Measurements from ENCODE around the gene LRRTM1.

Gene LRRTM1
- total RNA-seq: 0 to 2.1 (median 0) reads per million in 17 experiments

DNA sequence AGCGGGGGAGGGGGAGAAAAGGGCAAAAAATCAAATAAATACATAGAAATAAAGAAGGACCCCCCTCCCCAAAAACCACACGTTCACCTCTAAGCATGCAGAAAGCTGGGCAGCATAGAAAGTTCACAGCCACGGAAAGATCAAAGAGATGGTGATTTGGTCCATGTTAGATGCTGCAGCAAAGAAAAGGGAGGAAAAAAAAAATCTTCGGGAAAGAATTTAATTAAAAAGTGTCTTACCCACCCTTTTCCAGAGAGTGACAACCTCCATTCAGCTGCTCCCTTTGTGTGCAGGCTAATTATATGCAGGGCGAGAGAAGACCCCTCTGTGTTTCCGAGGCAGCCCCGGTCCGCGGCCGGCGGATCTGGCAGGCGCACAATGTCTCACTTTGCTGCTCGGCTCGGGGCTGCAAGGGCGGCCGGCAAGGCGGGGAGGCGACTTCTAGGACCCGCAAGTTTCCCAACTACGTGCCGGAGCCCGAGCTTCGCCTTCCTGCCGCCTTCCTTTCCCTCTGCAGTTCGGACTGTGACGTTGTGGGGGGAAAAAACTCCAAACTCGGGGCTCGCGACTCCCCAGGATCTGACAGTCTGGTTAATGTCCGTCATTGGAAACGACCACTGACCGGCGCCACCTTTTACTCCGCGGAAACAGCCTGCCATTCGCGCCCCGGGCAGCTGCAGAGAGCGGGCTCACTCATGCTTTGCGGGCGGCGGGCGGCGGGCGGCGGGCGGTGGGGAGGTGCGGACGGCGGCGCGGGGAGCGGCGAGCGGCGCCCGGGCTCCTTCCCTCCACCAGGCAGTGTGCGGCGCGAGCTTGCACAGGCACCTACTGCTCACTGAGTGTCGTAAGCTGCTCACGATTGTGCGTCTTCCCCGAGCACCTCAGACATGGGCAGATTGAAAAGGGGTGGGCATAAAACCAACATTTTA is at the start of gene LRRTM1:
TSS of gene LRRTM1 (minus strand) at position 844 of the 929 bp plus-strand sequence. CDS start 933 bp downstream, outside the sequence.
- no peak for DNase-seq

DNA sequence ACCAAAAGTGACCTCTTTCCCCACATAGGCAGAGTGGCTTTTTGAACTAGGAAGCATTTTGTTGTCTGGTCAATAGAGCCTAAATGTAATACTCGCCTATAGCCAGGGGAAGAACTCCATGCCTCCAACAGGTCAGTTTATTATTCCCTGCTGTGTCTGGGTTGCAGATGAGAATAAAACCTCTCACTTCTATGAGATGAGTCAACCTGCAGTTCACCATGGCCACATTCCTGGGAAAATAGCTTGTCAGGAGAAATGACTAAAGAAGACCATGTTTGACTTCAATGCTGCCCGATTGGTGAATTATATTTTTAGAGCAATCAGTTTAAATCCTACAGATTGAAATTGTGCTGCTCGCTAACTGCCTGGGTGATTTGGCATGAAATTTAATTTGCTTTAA is 46.7 kb upstream of the LRRTM1 start:
- no peak for DNase-seq

- no peak for DNase-seq
Measured at GRCh38 chr2:80348953-80349352, 44.4 kb upstream of the LRRTM1 start.

DNA sequence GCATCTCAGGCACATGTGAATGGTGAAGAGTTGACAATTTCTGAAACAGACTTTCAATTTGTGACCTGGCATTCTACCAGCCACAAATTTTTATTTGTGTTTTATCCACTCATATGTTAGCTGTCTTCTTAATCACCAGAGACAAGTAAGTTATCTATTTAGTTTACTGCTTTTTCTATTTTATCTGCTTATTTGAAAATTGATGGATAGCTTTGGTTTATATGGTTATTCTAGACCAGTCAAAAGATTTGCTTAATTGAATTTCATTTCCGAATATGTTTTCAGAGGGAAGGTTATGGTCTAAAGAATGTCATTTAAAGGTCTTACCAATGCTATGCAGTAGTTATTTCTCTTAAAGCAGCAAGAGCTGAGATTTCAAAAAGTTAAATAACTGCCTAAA is 43.5 kb upstream of the LRRTM1 start:
- DNase-seq: no peak

DNA sequence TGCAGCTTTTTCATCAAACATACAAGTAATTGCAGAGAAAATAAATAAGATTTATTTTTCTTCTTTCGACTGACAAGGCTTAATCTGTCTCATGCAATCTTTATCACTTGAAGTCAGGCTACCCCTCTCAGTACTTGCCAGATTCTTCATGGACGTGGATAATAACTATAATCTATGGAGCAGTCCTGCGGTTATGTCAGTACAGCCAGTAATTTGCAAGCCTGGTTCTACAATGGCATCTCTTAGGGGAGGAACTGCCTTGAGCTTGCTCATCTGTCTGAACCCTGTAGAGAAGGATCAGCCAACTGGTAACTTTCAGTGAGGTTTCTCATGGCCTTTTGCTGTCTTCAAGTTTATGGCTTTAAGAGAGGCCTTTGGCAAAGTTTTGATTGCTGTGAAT is 35.5 kb upstream of the LRRTM1 start:
- no peak for DNase-seq

DNA sequence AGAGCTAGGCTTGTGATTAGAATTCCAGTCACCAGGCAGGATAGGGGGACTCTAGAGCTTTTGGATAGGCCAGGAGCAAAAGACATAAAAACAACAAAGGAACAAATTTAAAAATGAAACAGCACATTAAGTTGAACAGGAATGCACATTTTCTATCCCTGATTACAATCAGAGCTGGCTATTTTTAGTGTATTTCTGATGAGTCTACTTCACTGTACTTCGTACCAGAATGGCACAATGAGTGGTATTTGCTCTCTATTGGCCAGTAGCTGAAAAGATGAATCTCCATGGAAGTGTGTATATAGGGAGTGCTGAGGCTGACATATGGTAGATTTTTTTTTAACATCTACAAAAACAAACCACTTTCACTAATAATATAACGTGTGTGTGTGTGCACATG is 34.2 kb upstream of the LRRTM1 start:
- DNase-seq: no peak

DNA sequence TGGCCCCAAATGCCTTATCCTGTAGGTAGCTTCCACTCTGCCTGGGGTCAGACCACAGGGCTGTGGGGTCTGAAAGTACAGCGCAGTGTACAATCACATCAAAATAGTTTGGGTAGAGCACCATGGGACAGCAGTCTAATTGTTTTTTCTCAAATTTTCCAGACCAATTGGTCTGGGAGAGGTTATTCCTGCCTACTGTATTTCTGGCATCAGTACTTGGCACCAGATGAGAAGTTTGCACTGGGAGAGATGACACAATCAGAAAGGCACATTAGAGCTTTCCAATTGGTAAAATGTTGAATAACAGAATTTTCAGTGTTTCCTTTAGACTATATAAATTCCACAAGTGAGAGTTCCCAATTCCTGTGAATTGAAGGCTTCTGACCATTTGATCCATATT is 30.9 kb upstream of the LRRTM1 start:
- no peak for DNase-seq

GRCh38 chr2:80333886-80334285 is 29.3 kb upstream of the LRRTM1 start:
- DNase-seq: no peak

DNA sequence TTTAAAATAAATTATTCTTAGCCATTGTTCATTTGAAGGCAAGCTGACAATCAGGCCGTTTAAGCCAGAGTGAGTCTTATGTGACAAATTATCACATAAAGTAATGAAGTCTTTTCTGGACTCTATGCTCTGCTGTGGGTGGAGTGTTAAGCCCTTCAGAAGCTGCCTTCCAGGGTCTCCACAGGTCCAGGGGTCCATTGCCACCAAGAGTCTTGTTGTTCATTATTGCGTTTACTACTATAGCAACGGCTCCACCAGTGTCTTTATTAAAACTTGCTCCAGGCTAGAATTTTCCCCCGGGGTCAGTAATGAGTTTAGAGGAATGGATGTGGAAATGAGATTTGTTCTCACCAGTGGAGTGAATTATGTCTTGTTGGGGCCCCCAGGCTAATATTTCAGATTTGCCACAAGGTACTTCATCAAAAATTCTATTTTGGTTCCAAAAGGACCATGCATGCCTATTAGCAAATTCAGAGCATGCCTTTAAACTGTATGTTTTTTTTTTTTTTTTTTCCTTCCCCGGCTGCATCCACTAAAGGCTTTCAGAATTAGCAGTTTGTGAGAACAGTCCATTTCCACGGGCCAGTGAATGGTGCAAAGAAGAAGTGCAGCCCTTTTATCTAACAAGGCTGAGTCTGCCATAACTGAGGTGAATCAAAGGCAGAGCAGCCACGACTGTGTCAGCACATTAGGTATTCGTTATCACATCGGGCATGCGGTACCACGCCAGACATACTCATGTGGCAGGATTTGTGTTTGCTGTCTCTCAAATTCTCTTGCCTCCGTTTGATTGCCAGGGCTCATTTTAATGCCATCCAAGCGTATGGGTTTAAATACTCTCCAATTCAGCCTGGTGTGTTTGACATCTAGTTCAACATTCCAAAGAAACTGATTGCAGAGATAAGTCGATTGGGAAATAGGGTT is 26.2 kb upstream of the LRRTM1 start:
- DNase-seq: no peak

- no peak for DNase-seq
Measured at GRCh38 chr2:80329491-80329890, 24.9 kb upstream of the LRRTM1 start.

- DNase-seq: no peak
Measured at GRCh38 chr2:80328159-80328571, 23.6 kb upstream of the LRRTM1 start.

DNA sequence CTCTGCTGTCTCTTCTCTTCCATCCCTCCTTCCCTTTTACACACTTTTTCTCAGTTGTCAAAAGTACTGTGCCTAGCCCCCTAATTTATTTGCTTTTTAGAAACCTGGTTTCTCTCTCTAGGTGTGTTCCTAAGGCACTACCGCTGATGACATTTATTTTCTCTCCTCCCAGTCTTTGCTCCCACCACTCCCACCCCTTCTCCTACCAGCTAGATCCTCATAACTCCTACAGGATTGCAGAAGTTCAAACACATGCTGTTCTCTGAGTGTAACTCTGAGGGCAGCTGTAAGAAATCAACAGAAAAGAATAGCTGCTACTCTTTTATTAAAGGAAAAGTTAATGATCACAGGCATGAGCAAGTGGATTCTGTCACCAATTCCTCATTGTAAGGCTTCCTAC is 22.3 kb upstream of the LRRTM1 start:
- no peak for DNase-seq

GRCh38 chr2:80326214-80326613 is 21.7 kb upstream of the LRRTM1 start:
- DNase-seq: no peak

DNA sequence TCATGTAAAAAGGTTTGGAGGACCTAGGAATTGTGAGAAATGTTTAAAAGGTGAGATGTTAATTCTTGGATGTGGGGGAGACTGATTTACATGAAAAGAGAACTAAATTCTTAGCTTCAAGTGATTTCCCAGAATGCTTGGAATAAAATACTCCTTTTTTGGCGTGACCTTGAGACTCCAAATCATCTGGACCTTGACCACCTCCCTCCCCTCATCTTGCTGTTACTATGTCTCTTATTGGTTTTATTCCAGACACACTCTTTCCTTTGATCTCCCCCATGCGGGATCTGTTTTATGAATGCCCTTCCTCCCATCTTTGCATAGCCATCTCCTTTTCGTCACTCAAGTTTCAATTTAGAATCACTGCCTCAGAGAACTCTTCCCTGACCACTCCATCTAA is 20.0 kb upstream of the LRRTM1 start:
- DNase-seq: no peak

GRCh38 chr2:80323610-80324009 is 19.1 kb upstream of the LRRTM1 start:
- no peak for DNase-seq

DNA sequence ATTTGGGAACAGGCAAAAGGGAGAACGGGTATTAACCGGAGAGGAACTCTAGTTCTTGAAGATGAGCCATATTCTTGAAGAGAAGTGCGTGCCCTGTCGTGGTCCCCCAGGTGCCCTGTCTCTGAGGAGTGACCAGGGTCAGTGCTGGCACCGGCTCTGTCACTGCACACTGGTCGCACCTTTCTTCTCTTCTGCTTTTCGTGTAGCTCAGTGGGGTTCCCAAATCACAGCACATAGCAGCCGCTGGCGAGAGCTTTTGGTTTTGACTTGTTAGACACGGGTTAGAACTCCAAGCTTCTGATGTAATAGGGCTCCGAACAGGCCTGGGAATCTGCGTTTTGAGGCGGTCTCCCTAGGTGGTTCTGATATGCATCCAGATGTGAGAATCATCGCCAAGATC is 18.4 kb upstream of the LRRTM1 start:
- DNase-seq: no peak

GRCh38 chr2:80322311-80322920 is 17.9 kb upstream of the LRRTM1 start:
- no peak for DNase-seq

- no peak for DNase-seq
Measured at GRCh38 chr2:80312282-80312839, 7.8 kb upstream of the LRRTM1 start.

DNA sequence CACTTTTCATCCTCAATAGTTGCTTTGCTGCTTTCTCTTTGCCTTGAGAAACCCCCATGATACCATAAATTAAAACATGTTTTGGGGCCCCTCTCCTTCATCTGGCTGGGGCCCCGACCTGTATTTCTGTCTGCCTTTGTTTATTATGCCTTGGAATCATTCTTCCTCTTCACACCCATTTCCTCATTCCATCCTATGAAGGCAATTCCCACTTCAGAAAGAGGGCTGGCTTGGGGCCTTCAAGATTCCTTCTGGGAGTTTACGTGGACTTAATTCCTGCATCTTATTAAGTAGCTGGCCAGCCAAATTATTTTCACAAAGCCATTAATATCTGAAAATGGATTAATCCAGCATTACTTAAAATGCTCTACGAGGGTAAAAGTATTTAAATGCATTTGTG is 6.8 kb upstream of the LRRTM1 start:
- DNase-seq: no peak

- no peak for DNase-seq
Measured at GRCh38 chr2:80303006-80303908, 1.3 kb downstream of the LRRTM1 start.

DNA sequence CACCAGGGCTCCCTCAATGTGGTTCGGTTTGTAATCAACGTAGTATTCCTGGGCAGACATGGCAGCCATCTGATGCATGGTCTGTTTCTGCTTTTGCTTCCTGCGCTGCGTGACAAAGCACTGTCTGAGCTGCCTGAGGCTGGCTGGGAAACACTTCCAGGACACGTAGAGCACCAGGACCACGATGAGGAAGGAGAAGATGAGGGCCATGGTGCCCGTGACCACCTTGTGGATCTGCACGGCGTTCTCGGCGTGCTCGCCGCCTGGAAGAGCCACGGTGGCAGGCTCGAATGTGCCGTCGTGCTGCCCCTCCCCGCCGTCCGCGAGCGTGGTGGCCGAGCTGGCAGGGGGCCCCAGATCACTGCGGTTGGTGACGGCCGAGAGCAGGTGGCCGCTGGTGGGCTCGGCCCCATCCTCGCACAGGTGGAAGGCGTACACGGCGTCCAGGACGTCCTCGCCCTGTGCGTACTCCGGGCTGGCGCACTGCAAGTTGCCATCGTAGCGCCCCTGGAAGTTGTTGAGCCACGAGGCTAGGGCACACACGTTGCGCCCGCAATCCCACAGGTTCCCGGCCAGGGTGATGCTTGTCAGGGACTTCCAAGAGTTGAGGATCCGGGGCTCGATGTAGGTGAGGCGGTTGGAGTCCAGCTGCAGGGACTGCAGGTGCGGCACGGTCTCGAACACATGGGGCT is 2.1 kb downstream of the LRRTM1 start:
- DNase-seq: no peak

Measured in suppressor macrophage (primary cell).